ENCODE data around the gene NOX4. TPM values are rescaled to one million over a fixed set of nuclear protein-coding genes. Genes with fewer than 3 reads are reported as not detected.

The NOX4 gene
- total and polyA plus RNA-seq, 2 of the 8 experiments (the other 6 are each of a cell fraction or from before 2014, with no cell fraction given) = 2.0 to 2.3 TPM

DNA sequence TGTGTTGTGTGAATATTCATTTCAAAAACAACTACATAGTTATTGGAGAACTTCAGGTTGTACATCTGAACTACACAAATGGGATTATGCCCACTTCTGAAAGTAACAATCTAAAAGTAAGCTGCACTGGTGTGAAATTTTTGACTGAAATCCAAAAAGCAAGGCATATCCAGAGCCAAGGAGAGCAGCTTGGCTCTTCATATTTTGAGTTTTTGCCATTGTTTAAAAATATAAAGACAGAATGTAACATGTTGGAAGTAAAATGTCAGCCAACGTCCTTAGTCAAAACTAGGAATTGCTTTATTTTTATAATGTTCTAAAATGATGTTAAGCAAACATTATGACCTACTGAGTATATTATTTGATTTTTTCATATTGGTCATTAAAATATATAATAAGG is 45.8 kb upstream of the NOX4 start:
- Histone ChIP-seq H2BK5ac (ENCODE audit: low read depth, low read length) (no peak overlapping the region), H2BK15ac (ENCODE audit: low read length) (no peak overlapping the region), H3K79me1 (ENCODE audit: low read depth, low read length) (no peaks in the 10 kb centered on the region), H4K20me1 (replicated peaks in 1 of 2; ENCODE audit: control insufficient read depth in 1 of 2, insufficient read depth in 2 of 2, low read length in 2 of 2) (no peaks in the 10 kb centered on the region), H3K9ac (replicated peaks in 1 of 4; ENCODE audit: extremely low read depth in 1 of 4, low read depth in 3 of 4, low read length in 3 of 4) (no peak overlapping the region), H2BK120ac (replicated peaks; ENCODE audit: low read depth, low read length) (no peak overlapping the region), H2BK12ac (ENCODE audit: low read depth, low read length) (no peak overlapping the region), H3K27me3 (replicated peaks in 1 of 4; ENCODE audit: control insufficient read depth in 3 of 4, extremely low read depth in 1 of 4, insufficient read depth in 3 of 4, low read length in 3 of 4) (peaks cover 0 to 2% (median 0%) of the 10 kb centered on the region in 4 experiments; a peak in 1 of 7 replicates), H3K4me3 (ENCODE audit: extremely low read depth in 1 of 4, insufficient read depth in 2 of 4, low read depth in 3 of 4, low read length in 4 of 4) (no peak overlapping the region), H3K36me3 (ENCODE audit: control insufficient read depth in 2 of 4, insufficient read depth in 4 of 4, low read length in 3 of 4) (no peaks in the 10 kb centered on the region), H3K79me2 (ENCODE audit: control insufficient read depth in 1 of 2, insufficient read depth in 2 of 2, low read length in 2 of 2) (no peaks in the 10 kb centered on the region), H3K4me1 (replicated peaks in 1 of 4; ENCODE audit: control insufficient read depth in 3 of 4, insufficient read depth in 4 of 4, low read length in 3 of 4) (no peaks in the 10 kb centered on the region), H2BK20ac (ENCODE audit: low read length) (no peak overlapping the region), H4K8ac (ENCODE audit: extremely low read depth, insufficient read depth, low read length) (no peak overlapping the region), H4K5ac (ENCODE audit: insufficient read length, low read depth, low read length) (no peak overlapping the region), H3K23me2 (ENCODE audit: low read depth, low read length) (0 out of 2 replicates have a peak, but pooled peaks cover 2% of the 10 kb centered on the region), H3K14ac (ENCODE audit: insufficient read length) (no peak overlapping the region), H2AK5ac (ENCODE audit: low read depth, low read length) (no peak overlapping the region), H3K4me2 (ENCODE audit: insufficient read depth in 1 of 2, low read depth in 2 of 2, low read length in 2 of 2) (no peak overlapping the region), H4K91ac (replicated peaks; ENCODE audit: insufficient read length, low read length) (no peak overlapping the region), H3K4ac (replicated peaks; ENCODE audit: insufficient read length, low read depth, low read length) (no peak overlapping the region), H3K18ac (ENCODE audit: extremely low read depth, low read length) (no peak overlapping the region), H3K27ac (ENCODE audit: low read depth, low read length) (no peak overlapping the region), H3K9me3 (ENCODE audit: insufficient read depth in 2 of 2, low read depth in 1 of 2, low read length in 1 of 2) (no peaks in the 10 kb centered on the region), H2AFZ (ENCODE audit: low read length) (no peak overlapping the region), H3K23ac (ENCODE audit: insufficient read length) (no peak overlapping the region), H3K56ac (replicated peaks; ENCODE audit: insufficient read length, low read depth, low read length) (no peak overlapping the region)
- ChIA-PET CTCF (ENCODE audit: partially characterized antibody) (no interaction called here), POLR2A (ENCODE audit: partially characterized antibody) (no interaction called here)
- no peak for DNase-seq (ENCODE audit: low read depth in 1 of 2, low spot score in 2 of 2)
- no peak for FAIRE-seq
- WGBS, 2 experiments (ENCODE audit: extremely low coverage in 1 of 2, insufficient coverage in 1 of 2, insufficient read length in 1 of 2, insufficient replicate concordance in 2 of 2, low coverage in 1 of 2, low lambda C conversion rate in 2 of 2, missing lambda C conversion rate in 1 of 2) = 86% methylated on average over 1 of the region's 1 CpG; no CpG with 5 or more reads in 1 of the 2 experiments
- TF ChIP-seq NRF1 (IDR thresholded peaks at IDR 0.05; ENCODE audit: low read depth, low read length) = no peak
- no peak for TF ChIP-seq MAFK (IDR thresholded peaks at IDR 0.05; ENCODE audit: low read depth, low read length)
- no peak for TF ChIP-seq CEBPB (IDR thresholded peaks at IDR 0.05; ENCODE audit: low read depth, low read length)
- TF ChIP-seq HDAC6 (IDR thresholded peaks at IDR 0.05; ENCODE audit: low read depth, low read length) = no peak
- no peak for TF ChIP-seq SUZ12 (IDR thresholded peaks at IDR 0.05; ENCODE audit: low read length)
- no peak for TF ChIP-seq SIX5 (IDR thresholded peaks at IDR 0.05; ENCODE audit: low read depth, low read length)
- TF ChIP-seq ZNF274 (IDR thresholded peaks at IDR 0.05; ENCODE audit: borderline replicate concordance, extremely low read depth, low read length) = no peak
- no peak for TF ChIP-seq POLR2A (IDR thresholded peaks at IDR 0.05; ENCODE audit: control extremely low read depth in 1 of 2, low read depth in 2 of 2, low read length in 2 of 2)
- no peak for TF ChIP-seq KDM1A (IDR thresholded peaks at IDR 0.05; ENCODE audit: borderline replicate concordance, low read length)
- no peak for TF ChIP-seq SRF (IDR thresholded peaks at IDR 0.05; ENCODE audit: low read depth, low read length)
- TF ChIP-seq ASH2L (IDR thresholded peaks at IDR 0.05; ENCODE audit: low read length) = no peak
- no peak for TF ChIP-seq TBP (IDR thresholded peaks at IDR 0.05; ENCODE audit: low read depth, low read length)
- no peak for TF ChIP-seq HDAC2 (IDR thresholded peaks at IDR 0.05; ENCODE audit: borderline replicate concordance in 1 of 2, low read depth in 2 of 2, low read length in 2 of 2)
- no peak for TF ChIP-seq KDM4A (IDR thresholded peaks at IDR 0.05; ENCODE audit: low read depth, low read length, severe bottlenecking)
- TF ChIP-seq NANOG (IDR thresholded peaks at IDR 0.05; ENCODE audit: insufficient read depth, low read depth, low read length, poor library complexity, severe bottlenecking) = no peak
- no peak for TF ChIP-seq BCL11A (IDR thresholded peaks at IDR 0.05; ENCODE audit: low read depth in 2 of 2, low read length in 2 of 2)

All from H1 (cell line).